Measurements from ENCODE around the gene DLG2.
"Not testable (repeated sequence)": the region's sequence is repeated elsewhere in the genome, so short reads cannot be mapped to it uniquely, and the experiment has no call there.

DLG2 gene

GRCh38 chr11:84905411-84905810, 721.7 kb downstream of the DLG2 start:
- no peak for DNase-seq (ENCODE audit: low read depth in 2 of 2)

DNA sequence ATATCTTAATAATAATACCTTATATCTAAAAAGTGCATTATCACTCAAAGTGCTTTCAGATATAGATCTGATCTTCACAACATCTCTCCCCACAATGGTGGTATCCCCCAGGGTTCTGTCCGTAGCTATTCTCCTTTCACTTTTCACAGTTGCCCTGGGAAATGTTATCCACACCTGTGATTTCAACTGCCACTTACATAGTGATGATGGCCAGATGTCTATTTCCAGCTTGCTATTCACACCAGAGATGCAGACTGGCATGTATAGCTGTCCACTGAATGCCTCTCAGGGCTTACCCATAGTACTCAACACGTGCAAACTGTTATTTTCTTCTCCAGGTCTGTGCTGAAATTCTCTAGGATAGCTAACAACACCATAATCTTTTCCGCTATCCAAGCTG, 724.7 kb downstream of the DLG2 start:
- no peak for DNase-seq (ENCODE audit: low read depth in 2 of 2)

GRCh38 chr11:84901991-84902390, 725.2 kb downstream of the DLG2 start:
- no peak for DNase-seq (ENCODE audit: low read depth in 2 of 2)

DNA sequence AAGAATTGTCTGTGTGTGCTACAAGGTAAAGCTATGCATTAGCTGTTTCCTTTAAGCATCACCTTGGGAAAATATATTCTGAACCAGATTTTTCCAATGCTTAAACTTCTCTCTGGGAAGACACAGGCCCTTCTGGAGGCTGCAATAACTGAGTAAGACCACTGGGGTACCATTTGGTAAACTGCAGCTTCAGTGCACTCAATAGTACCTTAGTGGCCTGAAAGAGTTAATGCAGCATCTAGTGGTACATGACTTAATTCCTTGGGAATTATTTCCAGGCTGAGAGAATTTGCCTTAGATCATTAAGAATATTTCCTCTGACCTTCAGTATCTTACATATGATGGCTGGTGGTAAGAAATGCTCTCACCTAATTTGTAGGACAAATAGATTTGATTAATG, 727.4 kb downstream of the DLG2 start:
- no peak for DNase-seq (ENCODE audit: low read depth in 2 of 2)

GRCh38 chr11:84899134-84899533, 728.0 kb downstream of the DLG2 start:
- DNase-seq (ENCODE audit: low read depth in 2 of 2): no peak

GRCh38 chr11:84894666-84895065, 732.5 kb downstream of the DLG2 start:
- DNase-seq (ENCODE audit: low read depth in 2 of 2): no peak

GRCh38 chr11:84890676-84891075, 736.5 kb downstream of the DLG2 start:
- DNase-seq (ENCODE audit: low read depth in 2 of 2): no peak

DNA sequence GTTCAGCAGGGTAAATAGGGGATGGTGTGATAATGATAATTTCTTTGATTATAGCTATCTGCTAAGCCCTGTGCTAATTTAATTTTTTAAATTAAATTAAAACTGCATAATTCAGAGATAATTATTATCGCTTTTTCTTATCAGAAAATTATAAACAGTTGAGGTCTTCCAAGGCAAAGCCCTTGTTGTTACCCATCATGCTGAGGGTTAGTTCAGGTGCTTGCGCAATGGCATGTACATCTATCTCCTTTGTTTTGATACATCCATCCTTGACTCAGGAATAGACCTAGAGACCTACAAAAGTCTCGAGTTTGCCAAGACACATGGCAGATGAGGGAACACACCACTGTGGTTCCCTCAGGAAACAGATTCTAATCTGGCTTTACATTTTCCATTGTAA, 737.6 kb downstream of the DLG2 start:
- DNase-seq (ENCODE audit: low read depth in 2 of 2): no peak

DNA sequence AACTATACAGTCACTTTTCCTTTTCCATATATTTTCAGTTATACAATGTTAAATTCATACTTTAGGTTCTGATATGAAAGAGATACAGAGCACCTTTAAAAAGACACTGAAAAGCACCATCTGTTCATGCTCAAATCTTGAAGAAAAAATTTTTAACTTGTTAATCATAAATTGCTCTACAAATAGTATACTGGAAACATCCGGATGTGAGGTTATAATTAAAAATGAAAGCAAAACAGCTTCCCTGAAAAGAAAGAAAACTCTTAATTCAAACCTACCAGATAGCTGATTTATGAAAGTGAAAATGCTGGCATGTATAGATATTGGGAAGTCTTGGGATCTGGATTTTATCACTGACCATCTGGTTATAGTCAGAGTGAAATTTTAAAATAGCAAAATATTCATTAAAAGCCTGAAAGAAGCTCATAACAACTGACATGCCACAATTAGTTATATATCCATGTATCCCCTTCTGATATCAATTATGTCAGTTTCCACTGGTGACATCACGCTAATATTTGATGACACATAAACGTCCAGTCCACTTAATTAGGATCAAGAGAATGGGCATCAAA, 740.0 kb downstream of the DLG2 start:
- DNase-seq (ENCODE audit: low read depth in 2 of 2): no peak

DNA sequence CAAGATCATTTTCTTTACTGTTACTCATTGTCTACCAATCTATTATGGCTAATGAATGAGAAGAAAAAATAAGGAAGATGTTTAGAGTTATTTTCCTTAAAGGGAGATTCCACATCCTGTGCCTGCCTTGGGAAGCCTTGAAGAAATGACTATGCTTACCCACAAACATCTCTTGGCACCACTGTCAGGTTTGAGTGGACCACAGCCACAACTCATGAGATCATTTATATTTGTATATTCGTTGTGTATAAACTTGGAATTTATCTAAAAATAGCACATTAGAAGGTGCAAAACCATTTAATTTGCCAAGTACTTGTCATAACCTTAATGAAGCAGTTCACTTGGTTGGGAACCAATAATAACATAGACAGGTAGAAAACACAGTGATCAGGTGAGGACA, 740.8 kb downstream of the DLG2 start:
- no peak for DNase-seq (ENCODE audit: low read depth in 2 of 2)

- DNase-seq (ENCODE audit: low read depth in 2 of 2): no peak
Observed at GRCh38 chr11:84884836-84885235, 742.3 kb downstream of the DLG2 start.

DNA sequence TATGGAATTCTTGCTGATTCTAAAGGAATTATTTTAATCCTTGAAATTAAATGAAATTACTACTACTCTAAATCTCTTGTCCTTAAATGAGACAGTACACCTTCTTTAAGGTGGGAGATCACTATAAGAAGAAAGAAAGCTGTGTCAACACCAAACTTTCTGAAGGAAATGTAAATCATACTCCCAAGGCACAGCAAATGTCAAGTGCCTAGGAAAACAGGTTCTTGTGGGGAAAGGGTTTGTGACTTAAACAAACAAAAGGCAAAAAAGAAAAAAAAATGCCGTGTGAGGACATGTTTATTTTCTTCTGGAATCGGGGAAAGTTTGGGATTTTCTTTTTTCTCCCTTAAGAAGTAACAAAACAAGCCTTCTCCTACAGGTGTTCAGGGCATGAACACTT, 745.1 kb downstream of the DLG2 start:
- DNase-seq (ENCODE audit: low read depth in 2 of 2): no peak

GRCh38 chr11:84871116-84871515, 756.0 kb downstream of the DLG2 start:
- DNase-seq (ENCODE audit: low read depth in 2 of 2): no peak

DNA sequence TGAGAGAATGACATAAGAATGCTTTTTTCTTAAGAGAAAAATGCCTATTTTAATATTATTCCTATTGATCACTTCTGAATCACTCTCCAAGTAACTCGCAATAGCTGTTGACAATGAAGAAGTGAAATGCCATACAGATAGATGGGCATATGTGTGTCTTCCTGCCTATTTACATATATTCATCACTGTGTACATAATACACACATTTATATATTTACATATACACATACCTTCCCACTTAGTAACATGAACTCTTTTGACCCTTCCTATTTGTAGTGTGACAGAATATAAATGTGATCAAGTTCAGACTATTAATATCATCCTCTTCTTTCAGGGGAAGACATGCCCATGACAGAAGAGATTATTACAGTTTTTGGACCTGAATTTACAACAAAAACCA, 756.7 kb downstream of the DLG2 start:
- no peak for DNase-seq (ENCODE audit: low read depth in 2 of 2)

DNA sequence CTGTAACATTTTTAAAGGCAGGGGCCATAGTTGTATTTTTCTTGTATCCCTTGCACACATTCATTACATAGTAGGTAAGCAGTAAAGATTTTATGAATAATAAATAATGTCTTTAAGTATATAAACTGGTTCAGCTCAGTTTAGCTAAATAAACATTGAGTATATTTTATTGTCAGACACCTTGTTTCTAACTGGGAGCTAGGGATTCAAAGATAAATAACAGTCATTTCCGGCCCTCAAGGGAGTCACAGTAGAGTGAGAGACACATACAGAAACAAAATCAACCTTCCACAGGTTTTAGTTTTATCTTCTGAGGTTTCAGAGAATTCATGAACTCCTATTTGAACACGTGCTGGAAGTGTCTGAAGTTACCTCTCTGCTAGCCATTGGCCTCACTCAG, 760.2 kb downstream of the DLG2 start:
- DNase-seq (ENCODE audit: low read depth in 2 of 2): no peak

GRCh38 chr11:84865791-84866535, 761.2 kb downstream of the DLG2 start:
- DNase-seq (ENCODE audit: low read depth in 2 of 2): no peak

- DNase-seq (ENCODE audit: low read depth in 2 of 2): no peak
Observed at GRCh38 chr11:84865257-84865656, 761.9 kb downstream of the DLG2 start.

DNA sequence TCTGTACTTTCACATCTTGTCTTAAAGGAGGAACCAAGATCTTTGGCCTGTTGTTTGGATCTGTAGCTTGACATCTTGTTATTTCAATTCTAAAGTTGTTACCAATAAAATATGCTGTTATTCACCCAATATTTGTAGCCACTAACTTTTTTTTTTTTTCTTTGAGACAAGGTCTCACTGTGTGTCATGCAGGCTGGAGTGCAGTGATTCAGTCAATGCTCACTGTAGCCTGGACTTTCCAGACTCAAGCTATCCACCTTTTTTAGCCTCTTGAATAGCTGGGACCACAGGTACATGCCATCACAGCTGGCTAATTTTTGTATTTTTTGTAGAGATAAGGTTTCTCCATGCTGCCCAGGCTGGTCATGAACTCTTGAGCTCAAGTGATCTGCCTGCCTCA, 769.4 kb downstream of the DLG2 start:
- DNase-seq (ENCODE audit: low read depth in 2 of 2): no peak

GRCh38 chr11:84855508-84856245, 771.5 kb downstream of the DLG2 start:
- DNase-seq (ENCODE audit: low read depth in 2 of 2): no peak

GRCh38 chr11:84854498-84854880, 772.7 kb downstream of the DLG2 start:
- DNase-seq (ENCODE audit: low read depth in 2 of 2): no peak

DNA sequence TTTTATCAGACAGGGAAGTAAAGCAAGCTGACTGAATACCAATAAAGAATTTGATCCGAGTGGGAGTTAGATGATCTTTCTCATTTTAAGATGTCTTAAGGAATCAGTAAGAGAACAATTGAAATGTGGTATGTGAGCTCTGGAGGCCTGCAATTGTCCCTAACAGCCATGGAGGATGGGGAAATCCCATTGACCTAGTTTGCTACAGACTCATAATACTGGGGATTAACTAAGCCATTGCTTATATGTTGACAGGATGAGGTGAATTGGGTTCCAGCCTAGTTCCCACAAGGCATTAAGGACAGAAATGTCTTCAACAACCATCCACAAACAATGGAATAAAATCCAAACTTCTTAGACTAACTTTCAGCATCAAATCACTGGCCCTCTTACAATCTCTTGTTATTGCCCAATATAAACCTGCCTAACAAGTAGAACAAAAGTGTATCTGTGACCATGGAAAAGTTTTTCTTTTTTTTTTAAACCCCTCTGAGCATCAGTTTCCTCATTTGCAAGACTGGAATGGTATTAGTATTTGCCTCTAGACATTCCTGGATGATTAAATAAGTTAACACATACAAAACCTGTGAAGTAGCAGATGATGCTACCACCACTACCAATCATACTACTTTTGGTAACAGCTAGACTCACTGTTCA, 773.2 kb downstream of the DLG2 start:
- DNase-seq (ENCODE audit: low read depth in 2 of 2): no peak

GRCh38 chr11:84847842-84848241, 779.3 kb downstream of the DLG2 start:
- no peak for DNase-seq (ENCODE audit: low read depth in 2 of 2)

DNA sequence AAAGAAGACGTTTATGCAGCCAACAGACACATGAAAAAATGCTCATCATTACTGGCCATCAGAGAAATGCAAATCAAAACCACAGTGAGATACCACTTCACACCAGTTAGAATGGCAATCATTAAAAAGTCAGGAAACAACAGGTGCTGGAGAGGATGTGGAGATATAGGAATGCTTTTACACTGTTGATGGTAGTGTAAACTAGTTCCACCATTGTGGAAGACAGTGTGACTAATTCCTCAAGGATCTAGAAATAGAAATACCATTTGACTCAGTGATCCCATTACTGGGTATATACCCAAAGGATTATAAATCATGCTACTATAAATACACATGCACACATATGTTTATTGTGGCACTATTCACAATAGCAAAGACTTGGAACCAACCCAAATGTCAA, 786.9 kb downstream of the DLG2 start:
- not testable (repeated sequence) for DNase-seq (ENCODE audit: low read depth in 2 of 2)
